ENCODE measurements around the gene CACNG5. TPM values are rescaled to one million over a fixed set of nuclear protein-coding genes. Genes with fewer than 3 reads are reported as not detected.

The CACNG5 gene
- total RNA-seq, 1 donor from 2014 or later, result not detected

GRCh38 chr17:66833201-66833600, 1.7 kb upstream of the CACNG5 start:
- H3K4me3 ChIP-seq (ENCODE audit: low read depth, low read length), result no peak overlapping the region
- no peaks in the 10 kb centered on the region for H3K36me3 ChIP-seq (ENCODE audit: control insufficient read depth, insufficient read depth, low read length)
- DNase-seq (ENCODE audit: low read depth), result no peak
- peaks cover 36% of the 10 kb centered on the region for H3K27me3 ChIP-seq (ENCODE audit: control insufficient read depth, insufficient read depth, low read length)
- no peak for TF ChIP-seq CTCF (IDR thresholded peaks at IDR 0.05; ENCODE audit: insufficient read depth, low read length, poor library complexity, severe bottlenecking)

DNA sequence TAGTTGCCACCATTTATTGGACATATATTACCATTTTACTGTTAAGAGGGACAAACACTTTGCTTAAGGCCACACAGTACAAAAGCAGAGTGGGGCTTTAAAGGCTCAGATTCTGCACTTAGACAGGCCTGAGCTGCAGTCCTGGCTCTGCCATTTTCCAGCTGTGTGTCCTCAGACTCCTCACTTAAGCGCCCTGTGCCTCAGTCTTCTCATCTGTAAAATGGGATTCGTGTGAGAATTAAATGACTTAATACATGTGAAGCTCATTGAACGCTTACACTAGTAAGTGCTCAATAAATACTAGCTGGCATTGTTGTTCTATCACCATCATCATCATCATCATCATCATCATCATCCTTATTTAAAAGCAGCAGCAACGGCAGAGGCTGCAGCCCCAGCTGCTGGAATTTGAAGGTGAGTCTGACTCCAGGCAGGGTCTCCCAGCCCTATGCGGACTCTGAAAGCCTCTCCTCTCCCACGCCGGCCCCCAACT, 445 bp upstream of the CACNG5 start:
- DNase-seq (ENCODE audit: low read depth), result no peak
- H3K27me3 ChIP-seq (ENCODE audit: control insufficient read depth, insufficient read depth, low read length), result peaks cover 32% of the 10 kb centered on the region
- no peak for TF ChIP-seq CTCF (IDR thresholded peaks at IDR 0.05; ENCODE audit: insufficient read depth, low read length, poor library complexity, severe bottlenecking)

GRCh38 chr17:66835476-66835875, 559 bp downstream of the CACNG5 start:
- no peak for TF ChIP-seq CTCF (IDR thresholded peaks at IDR 0.05; ENCODE audit: insufficient read depth, low read length, poor library complexity, severe bottlenecking)
- H3K36me3 ChIP-seq (ENCODE audit: control insufficient read depth, insufficient read depth, low read length), result no peaks in the 10 kb centered on the region
- DNase-seq (ENCODE audit: low read depth), result no peak
- no peak overlapping the region for H3K4me3 ChIP-seq (ENCODE audit: low read depth, low read length)
- peaks cover 26% of the 10 kb centered on the region for H3K27me3 ChIP-seq (ENCODE audit: control insufficient read depth, insufficient read depth, low read length)

More for the DNA sequence above, 445 bp upstream of the CACNG5 start:
- Histone ChIP-seq H3K4me3 (ENCODE audit: low read depth, low read length) (no peak overlapping the region), H3K36me3 (ENCODE audit: control insufficient read depth, insufficient read depth, low read length) (no peaks in the 10 kb centered on the region)

- no peak for DNase-seq (ENCODE audit: low read depth)
- Histone ChIP-seq H3K27me3 (ENCODE audit: control insufficient read depth, insufficient read depth, low read length) (peaks cover 25% of the 10 kb centered on the region), H3K4me3 (ENCODE audit: low read depth, low read length) (no peak overlapping the region), H3K36me3 (ENCODE audit: control insufficient read depth, insufficient read depth, low read length) (no peaks in the 10 kb centered on the region)
- no peak for TF ChIP-seq CTCF (IDR thresholded peaks at IDR 0.05; ENCODE audit: insufficient read depth, low read length, poor library complexity, severe bottlenecking)
Measured at GRCh38 chr17:66836063-66837005, 1.4 kb downstream of the CACNG5 start.

DNA sequence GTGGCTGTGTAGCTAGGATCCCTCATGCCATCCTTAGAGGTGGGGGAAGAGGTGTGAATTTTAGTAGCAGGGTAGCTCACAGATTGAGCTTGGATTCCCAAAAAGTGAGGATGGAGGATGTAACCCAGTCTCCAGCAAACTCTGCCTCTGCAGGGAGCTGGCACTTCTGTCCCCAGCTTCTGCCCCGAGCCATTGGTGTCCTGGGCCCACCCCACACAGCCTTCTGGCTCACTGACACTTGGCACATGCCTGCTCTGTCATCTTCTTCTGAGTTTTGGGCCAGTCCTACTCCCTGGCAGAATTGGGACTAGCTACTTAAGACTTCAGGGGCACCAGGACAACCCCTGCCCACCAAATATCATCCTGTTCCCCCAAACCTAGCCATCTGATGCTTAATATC, 2.3 kb downstream of the CACNG5 start:
- DNase-seq (ENCODE audit: low read depth), result no peak
- no peak overlapping the region for H3K4me3 ChIP-seq (ENCODE audit: low read depth, low read length)
- peaks cover 25% of the 10 kb centered on the region for H3K27me3 ChIP-seq (ENCODE audit: control insufficient read depth, insufficient read depth, low read length)
- no peak for TF ChIP-seq CTCF (IDR thresholded peaks at IDR 0.05; ENCODE audit: insufficient read depth, low read length, poor library complexity, severe bottlenecking)
- no peaks in the 10 kb centered on the region for H3K36me3 ChIP-seq (ENCODE audit: control insufficient read depth, insufficient read depth, low read length)

Data from kidney epithelial cell (primary cell).